GM21786 (cell line): Measurements from ENCODE around the gene SYPL2.
A peak's percentile ranks its signal among the peaks of the same experiment; 100 is the strongest.

Experiments
- ATAC-seq: cut with Tn5 transposase; IDR thresholded peaks from one replicate; pipeline ENCODE4 v1.9.1; 2021; ENCODE audit not compliant: unreplicated experiment

The SYPL2 gene

DNA sequence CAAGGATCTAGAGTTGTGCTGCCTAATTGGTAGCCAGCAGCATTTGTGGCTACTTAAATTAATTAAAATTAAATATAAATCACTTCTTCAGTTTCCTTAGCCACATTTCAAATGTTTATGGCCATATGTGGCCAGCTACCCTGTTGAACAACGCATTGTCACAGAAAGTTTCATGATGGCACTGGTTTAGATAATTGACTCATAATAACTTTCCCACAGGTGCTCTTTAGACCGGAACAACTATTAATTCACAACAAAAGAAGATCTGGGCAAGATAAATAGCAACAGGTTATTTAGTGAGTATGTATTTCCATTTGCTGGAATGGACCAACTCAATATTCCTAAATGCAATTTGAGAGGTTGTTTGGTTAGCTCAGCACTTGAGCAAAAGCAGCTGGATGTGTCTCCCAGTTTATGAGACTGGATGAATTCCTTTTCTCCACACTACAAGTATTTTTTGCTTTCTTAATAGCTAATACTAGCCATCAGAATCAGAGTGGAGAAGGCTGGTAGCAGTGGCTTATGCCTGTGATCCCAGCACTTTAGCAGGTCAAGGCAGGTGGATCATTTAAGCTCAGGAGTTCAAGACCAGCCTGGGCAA lies 46.9 kb downstream of the SYPL2 start:
- no peak for ATAC-seq

DNA sequence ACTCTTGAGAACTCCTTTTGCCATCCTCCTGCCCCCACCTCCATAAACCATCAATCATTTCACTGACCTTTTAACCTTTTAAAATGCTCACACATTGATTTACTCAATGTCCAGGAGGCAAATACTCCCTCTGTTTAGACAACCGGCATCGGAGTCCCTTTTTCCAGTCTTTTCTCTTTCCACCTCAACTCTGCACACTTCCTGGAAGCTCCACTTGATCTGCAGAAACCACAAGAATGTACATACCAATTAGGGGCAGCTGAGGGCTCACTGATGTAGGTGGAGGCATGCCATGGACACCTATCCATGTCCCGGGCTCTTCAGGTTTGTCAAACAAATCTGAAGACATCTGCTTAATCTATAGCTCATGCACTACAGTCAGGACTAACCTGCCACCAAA lies 48.5 kb downstream of the SYPL2 start:
- no peak for ATAC-seq

DNA sequence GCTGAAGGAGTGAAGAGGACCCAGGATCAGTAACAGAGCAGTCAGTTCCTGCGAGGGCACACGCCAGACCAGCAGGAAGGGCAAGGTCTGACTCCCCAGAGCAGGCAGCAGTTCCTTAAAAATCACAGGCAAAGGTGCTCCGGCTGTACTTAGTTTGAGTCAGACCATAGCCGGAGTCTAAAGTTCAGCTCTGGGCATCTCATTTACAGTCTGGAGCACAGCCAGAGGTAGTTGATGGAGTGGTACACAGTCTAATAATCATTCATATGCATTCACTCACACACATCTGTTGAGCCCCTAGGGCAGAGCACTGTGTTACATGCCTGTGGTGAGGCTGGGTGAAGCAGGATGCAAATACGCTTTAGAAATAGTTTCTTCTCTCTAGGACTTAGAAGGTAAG lies 50.5 kb downstream of the SYPL2 start:
- ATAC-seq = no peak

DNA sequence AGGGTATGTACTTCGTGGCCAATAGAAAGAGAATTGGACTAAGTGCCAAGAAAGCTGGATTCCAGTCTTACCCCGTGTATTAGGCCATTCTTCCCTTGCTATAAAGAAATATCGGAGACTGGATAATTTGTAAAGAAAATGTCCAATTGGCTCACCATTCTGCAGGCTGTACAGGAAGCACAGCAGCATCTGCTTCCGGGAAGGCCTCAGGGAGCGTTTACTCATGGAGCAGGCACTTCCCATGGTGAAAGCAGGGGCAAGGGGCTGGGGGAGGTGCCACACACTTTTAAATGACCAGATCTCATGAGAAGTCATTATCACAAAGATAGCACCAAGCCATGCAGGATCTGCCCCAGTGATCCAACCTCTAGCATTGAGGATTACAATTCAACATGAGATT lies 51.0 kb downstream of the SYPL2 start:
- ATAC-seq = no peak

DNA sequence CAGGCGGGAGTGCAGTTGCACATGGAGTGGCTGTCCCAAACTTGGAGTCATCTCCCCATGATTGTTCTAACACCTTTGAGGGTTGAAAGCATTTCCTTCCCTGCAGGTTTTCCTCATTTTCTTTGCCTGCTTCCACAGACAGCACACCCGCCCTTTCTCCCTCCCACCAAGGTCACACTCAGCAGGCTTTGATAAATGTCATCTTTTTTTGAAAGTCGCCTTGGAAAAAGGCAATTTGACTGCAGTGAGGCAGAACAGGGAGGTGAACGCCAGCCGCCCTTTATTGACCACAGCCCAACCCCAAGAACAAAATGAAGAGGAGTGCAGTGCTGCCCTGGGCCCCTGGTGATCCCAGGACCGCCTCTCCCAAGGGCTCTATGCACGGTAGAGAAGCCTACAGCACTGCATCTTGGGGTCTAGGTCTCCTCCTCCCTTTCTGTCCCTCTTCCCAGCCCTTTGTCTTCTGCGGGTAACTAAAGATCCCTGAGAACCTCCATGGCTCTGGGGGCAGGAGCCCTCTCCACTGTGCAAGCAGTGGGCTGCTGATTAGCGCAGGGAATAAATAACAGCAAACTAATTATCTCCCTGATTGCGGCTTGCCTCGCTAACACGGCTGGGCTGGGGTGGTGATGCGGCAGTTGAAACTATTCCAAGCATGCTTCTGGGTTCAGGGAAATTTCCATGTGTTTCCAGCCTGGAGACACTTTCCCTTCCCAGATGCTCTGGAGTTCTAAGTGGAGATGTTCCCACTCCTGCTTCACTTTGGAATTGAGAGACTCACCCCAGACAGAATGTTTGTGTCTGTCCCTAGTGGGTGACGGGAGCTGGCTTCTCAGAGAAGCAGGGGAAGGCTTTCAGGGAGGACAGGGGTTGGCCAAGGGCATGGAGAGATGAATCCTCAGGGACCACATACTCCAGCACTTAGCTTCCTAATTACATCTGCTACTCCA lies 54.9 kb downstream of the SYPL2 start:
- no peak for ATAC-seq

DNA sequence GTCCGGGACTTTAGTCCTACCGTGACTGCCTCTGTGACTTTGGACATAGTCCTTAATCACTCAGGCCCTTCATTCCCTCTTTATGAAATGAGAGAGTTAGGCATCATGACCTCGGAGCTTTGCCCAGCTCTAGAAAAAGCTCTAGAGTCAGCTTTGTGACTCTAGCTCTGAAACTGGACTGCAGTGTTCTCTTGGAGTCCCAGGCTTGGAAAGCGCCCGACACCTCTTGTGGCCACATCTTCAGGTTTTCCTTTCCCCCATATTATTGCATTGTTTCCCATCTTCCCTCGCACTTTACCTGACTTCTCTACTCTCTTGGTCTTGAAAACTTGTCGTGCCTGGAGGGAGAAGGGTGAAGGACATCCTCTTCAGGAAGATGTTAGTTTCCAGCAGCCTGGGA lies 55.7 kb downstream of the SYPL2 start:
- no peak for ATAC-seq

DNA sequence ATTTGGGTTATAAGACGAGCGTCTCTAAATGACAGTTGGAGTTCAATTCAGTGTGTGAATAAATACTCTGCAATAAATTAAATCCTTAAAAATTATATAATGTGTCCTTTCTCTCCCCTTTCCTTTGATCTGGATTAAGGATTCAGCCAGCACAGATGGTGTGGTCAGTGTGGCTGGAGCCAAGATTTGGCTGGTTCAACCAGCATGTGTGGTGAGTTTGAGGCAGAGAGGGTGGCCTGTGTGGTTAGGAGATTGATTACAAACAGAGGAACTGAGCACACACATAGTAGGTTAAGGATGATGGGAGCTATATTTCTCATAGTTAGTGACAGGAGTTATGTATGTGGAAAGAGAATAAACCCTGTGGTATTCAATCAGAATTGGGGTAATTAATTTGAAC lies 57.4 kb downstream of the SYPL2 start:
- no peak for ATAC-seq

DNA sequence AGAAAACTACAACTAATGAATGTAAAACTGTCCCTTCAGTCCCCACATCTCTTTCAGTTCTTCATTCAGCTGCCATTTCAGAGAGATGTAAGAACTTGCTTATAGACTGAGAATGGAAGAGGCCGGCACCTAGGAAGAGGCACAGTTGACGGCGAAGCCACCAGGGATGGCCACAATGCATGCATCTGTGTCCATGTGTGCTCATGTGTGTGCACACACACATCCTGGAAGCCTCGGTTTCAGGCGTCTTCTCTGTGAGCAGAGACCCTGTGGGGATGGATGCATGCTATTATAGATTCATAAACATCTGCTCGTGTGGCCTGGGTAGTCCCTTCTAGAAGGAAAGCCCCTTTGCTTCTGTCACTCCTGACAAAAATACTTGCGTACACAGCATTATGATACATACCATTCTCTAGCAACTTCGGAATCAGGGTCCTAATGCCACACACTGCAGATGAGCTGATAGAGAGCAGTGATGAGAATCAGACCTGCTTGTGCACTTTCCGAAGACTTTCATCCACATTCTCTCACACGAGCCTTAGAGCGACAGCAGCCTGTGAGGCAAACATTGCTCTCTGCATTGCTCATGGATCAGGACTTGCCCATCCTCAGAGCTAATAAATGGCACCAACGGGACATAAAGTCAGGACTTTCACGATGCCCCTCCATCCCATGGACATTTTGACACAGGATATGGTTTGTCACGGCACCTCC lies 60.9 kb downstream of the SYPL2 start:
- ATAC-seq = peak; percentile 69

DNA sequence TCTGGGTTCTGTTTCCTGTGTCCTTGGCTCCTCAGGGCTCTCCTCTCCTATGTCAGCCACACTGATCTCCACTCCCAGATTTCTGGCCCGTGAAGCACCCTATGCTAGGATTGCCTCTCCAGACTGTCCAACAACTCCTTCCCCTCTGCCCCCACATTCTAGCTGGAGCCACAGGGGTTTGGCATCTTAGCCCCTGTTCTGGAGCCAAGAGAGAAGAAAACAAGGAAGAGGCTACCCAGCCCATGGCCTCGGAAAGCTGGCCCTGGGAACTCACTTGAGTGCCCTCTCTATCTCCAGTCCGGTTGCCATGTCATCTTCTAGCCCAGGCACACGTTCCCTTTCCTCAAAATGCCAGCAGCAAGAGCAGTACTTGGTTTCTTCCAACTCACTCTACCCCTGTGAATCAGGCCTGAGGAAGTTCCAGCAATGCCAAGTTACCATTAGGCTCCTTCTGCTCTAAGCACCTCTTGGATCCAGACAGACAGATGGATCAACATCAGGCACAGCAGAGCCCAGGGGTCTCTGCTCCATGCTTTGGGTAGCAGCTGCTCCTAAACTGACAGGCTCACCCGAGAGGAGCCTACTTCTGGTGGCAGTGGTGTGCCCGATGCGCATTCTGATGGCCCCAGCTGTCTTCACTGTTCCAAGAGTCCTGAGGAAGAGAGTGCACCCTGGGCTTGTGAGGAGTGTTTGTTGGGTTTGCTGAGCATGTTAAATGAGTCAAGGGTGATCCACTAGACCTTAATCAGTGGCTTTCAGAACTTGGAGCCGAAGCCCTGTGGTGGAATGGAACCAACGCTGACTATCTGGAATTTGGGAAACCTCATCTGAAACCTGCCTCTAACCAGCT lies 61.7 kb downstream of the SYPL2 start:
- ATAC-seq = no peak

DNA sequence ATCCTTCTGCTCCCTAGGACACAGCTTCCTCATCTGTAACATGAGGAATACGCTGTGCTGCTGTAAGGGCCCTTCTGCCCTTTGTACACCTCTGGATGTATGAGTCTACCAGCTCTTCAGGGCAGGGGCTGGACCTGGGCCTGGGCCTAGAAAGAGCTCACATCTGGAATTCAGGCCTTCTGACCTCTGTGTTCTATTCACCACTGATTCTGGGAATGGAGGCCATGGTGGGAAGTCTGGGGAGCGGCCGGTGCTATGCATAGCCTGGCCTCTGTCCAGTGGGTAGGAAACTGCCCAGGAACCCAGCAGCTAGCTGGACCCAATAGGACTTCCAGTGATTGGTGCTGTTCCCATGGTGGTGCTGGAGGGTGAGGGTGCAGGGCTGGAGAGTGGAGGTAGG lies 62.4 kb downstream of the SYPL2 start:
- no peak for ATAC-seq

DNA sequence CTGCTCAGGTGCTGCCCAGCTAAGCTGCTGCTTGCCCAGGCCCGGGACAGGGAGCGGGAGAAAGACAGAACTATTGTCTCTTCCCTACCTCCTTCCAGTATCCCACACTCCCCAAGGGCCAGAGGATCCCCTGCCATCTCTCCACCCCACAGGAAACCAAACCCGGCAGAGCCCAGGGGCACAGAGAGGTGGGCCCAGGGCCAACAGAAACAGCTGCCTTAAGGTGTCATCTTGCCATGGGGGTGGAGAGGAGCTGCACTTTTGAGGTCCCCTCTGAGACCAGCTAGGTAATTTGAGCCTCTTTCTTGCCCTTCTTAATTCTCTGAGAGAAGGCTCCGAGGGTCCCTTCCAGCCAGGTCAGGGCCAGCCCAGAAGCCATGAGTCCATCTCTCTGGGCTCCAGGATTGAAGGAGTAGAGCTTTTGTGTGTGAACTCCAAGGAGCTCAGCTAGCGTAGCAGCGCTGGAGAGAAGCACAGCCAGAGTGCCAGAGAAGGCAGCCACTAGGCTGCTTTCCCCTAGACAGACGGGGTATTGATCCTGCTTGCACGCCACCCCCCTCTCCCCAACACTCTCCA lies 63.6 kb downstream of the SYPL2 start:
- ATAC-seq = no peak

DNA sequence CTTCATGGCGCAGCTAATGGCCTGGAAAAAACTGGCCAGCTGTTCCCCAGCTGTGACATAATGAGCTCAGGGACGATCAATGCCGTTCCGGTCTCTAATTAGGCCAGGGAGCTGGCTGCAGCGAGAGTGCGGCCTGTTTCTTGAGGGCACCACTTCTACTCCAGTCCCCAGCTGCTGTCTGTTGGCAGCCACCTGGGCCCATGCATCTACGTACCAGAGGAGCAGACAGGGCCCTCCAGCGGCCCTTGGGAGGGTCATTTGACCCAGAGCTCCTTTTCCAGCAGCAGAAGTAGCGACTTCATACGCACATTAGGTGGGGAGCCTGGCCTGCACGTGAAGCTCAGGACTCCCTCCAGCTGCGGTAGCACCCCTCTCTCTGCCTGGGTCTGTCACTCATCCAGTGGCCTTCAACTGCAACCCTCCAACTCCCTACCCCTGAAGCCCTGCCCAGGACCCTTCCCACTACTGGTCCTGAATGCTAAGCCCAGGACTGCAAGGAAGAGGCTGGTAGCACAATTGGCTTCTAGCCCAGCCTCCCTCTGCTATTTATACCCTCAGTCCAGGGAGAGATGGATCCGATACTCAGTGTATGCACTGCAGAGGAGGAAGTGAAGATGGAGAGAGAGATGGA lies 64.2 kb downstream of the SYPL2 start:
- no peak for ATAC-seq

DNA sequence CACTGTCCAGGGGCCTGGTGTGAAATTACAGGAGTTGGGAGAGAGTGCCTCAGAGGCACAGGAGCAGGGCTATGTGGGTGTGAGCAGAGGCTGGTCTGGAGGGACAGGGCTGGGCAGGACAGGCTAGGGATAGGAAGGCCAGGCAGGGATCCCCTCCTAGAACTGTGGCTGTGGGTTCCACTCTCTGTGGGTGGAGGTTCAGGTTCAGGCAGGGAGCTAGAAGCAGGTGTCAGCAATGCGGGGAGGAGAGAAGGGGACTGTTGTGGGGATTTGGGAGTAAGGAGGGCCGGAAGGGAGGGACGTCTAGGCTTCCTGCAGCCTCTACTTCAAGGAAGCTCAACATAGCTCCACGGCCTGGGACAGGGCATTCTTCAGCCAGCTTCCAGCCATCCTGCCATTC lies 65.0 kb downstream of the SYPL2 start:
- no peak for ATAC-seq
